ENCODE results near the gene ATXN1. TPM values are rescaled to one million over a fixed set of nuclear protein-coding genes. Genes with fewer than 3 reads are reported as not detected.

ATXN1 gene
- total RNA-seq, 1 donor from 2014 or later = 23.7 TPM

DNA sequence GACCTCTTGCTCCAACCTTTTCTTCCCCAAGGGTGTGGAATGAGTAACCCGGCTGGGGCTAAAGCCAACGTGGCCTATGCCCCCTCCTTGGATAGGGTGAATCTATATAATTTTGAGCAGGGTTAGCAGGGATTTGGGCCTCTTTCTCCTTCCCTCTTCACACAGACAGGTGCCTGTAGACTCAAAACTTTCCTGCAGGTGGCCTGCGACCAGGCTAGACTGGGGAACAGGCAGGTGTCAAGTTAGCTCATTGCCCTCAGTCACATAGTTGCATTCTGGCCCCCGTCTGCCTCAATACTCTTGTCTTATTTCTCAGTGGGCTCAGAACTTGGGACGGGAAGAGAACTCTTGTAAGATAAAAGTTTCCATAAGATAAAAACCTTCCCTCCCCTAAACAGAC, 243.0 kb downstream of the ATXN1 start:
- DNase-seq (ENCODE audit: extremely low read depth, low read depth, low spot score) = no peak

GRCh38 chr6:16514249-16514648, 247.0 kb downstream of the ATXN1 start:
- no peak for DNase-seq (ENCODE audit: extremely low read depth, low read depth, low spot score)

- DNase-seq (ENCODE audit: extremely low read depth, low read depth, low spot score) = no peak
Observed at GRCh38 chr6:16512544-16513290, 248.5 kb downstream of the ATXN1 start.

DNA sequence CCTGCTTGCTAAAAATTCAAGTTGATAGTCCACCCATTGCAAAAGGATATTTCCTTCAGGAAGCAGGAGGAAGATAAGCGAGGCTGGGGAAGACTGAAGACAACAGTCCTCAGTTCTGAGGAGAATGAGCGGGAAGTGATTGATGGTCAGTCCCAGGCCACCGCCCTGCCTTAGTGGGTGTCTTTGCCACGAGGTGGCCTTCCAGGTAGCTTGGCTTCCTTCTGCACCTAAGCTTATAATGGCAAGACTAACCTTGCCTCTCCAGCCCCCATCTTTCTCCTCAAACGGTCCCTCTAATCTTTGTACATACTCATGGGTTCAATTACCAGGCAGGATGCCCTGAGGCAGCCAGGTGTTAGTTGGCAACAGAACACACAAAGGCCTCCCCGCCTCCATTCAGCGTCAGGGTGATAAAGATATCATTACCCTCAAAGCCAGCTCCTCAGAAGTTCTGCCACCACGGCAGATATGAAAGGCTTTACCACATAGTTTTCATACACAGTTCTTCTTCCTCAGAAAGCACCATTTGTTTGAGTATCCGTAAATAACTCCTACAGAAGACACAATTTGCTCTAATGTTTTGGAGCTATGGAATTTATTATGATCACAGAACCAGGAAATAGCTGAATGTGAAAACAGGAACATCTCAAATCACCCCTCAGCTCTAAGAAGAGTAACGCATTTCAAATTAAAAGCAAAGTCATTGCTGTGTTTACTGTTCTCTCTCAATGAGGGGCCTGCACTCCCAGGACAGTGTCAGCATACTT, 249.4 kb downstream of the ATXN1 start:
- DNase-seq (ENCODE audit: extremely low read depth, low read depth, low spot score) = no peak

DNA sequence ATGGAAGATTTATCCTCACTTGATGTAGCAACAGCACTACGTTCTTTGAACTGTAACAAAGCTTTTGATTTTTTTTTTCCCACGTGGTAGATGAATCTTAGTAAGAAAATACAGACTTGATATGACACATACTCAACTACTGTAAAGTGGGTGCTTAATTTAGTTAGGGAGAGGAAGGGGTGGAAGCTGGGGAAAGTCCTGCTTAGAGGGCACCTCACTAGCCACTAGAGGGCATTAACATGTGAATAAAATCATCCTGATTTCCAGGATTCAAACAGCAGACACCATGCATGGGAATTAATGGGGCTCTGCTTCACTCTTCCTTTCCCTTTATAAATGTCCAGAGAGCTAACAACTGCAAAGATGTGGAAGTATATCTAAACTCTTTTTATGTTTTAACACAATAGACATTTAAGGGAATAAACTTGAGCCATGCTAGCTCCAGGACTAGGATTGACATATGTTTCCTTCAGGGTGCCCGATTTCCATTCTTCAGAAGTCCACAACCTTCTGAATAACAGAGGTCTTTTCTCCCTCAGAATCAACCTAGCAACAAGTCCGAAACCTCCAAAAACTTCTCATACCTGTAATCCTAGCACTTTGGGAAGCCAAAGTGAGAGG, 250.1 kb downstream of the ATXN1 start:
- DNase-seq (ENCODE audit: extremely low read depth, low read depth, low spot score) = no peak

GRCh38 chr6:16510245-16510644, 251.0 kb downstream of the ATXN1 start:
- DNase-seq (ENCODE audit: extremely low read depth, low read depth, low spot score) = no peak

GRCh38 chr6:16508959-16509358, 252.3 kb downstream of the ATXN1 start:
- DNase-seq (ENCODE audit: extremely low read depth, low read depth, low spot score) = no peak

- DNase-seq (ENCODE audit: extremely low read depth, low read depth, low spot score) = no peak
Observed at GRCh38 chr6:16505711-16506357, 255.4 kb downstream of the ATXN1 start.

- DNase-seq (ENCODE audit: extremely low read depth, low read depth, low spot score) = no peak
Observed at GRCh38 chr6:16504609-16505008, 256.7 kb downstream of the ATXN1 start.

GRCh38 chr6:16503970-16504415, 257.3 kb downstream of the ATXN1 start:
- no peak for DNase-seq (ENCODE audit: extremely low read depth, low read depth, low spot score)

DNA sequence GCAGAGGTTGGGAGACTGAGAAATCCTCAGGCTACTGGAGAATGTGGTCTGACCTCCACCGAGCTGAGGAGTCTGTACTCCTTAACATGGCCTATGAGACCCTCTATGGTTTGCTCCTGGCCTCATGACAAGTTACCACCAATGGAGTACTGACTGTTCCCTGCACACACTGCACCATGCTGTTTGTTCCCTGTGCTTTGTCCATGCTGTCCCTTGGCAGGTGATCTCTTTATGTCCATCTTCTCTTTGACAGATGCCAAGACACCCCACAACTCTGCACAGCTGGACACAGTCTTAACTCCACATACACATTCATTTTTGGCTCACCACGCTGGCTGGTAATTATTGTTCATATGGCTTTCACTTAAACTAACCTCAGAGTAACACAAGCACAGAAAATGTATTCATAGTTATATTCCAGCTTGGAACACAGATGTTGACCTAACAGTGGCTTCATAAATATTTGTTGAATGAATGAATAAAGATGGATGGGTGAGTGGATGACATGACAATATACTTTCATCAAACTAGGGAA, 258.0 kb downstream of the ATXN1 start:
- DNase-seq (ENCODE audit: extremely low read depth, low read depth, low spot score) = no peak

GRCh38 chr6:16498957-16499356, 262.3 kb downstream of the ATXN1 start:
- DNase-seq (ENCODE audit: extremely low read depth, low read depth, low spot score) = no peak

GRCh38 chr6:16498237-16498636, 263.0 kb downstream of the ATXN1 start:
- no peak for DNase-seq (ENCODE audit: extremely low read depth, low read depth, low spot score)

DNA sequence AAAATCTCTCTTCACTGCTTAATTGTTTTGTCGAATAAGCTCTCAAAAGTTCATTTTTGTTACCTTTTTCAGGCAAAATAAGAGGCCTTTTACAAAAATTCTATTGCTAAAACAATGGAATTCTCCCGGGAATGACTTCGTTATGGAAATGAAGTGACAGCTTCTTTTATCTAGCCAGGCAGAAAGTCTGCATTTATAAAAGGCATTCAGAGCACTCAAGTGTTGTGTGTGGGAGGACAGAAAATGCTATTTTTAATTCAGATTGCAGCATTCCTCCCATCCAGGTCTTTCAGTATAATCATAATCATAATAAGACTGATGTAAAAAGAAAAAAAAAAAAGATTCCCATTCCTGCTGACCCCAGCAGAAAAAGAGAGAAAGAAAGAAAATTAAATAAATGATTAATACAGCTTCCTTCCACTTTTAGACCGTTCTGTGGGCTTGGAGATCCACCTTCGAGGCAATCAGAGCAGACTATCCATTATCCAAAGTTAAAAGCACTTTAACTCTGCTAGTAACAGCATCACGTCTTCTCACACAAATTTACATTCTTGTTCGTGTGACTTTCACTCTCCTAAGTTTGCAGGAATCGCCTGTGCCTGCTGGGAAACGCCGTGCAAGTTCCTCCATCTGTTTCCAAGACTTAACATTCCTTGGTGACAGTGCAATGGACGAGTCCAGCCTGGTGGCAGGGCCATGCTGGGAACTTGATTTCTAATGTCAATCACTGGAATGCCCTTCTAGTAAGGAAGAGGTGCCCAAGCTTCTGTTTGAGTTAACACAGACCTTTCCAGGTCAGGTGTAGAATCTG, 264.1 kb downstream of the ATXN1 start:
- no peak for DNase-seq (ENCODE audit: extremely low read depth, low read depth, low spot score)

GRCh38 chr6:16496210-16496609, 265.1 kb downstream of the ATXN1 start:
- no peak for DNase-seq (ENCODE audit: extremely low read depth, low read depth, low spot score)

DNA sequence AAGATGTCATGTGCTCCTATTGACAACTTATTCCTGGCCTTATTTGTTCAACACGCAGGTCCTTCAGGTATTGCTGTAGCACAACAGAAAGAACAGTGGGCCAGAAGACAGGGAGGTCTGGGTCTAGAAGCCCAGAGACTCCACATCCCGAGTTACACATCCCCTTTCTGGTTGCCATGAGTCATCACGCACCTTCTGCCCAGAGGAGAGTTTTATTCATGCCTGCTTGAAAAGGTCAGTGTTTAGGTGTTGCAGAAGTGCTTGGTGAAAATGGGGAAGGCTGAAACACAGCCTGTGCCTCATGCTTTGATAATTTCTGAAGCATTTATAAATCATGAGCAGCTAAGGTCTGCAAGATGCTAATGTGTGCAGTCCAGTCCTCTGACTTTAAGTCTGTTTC, 266.5 kb downstream of the ATXN1 start:
- no peak for DNase-seq (ENCODE audit: extremely low read depth, low read depth, low spot score)

GRCh38 chr6:16493802-16494201, 267.5 kb downstream of the ATXN1 start:
- DNase-seq (ENCODE audit: extremely low read depth, low read depth, low spot score) = no peak

DNA sequence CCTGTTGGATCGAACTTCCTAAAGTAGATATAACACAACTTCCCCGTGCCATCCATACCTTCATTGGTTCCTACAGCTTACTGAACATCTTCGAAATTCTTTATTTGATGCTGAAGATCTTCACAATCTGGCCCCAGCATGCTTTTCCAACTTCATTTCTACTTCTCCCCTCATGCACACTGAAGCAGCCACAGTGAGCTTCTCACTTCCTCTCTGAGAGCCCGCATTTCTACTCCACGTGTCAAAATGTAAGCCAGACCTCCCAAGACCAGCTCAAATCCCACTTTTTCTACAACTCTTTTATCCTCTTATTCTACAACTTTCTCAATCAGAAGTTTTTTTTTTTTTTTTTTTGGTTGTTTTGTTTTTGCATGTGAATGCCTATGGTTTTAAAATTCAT, 268.1 kb downstream of the ATXN1 start:
- DNase-seq (ENCODE audit: extremely low read depth, low read depth, low spot score) = no peak

- no peak for DNase-seq (ENCODE audit: extremely low read depth, low read depth, low spot score)
Observed at GRCh38 chr6:16491666-16492313, 269.5 kb downstream of the ATXN1 start.

GRCh38 chr6:16490616-16491015, 270.6 kb downstream of the ATXN1 start:
- no peak for DNase-seq (ENCODE audit: extremely low read depth, low read depth, low spot score)
